Adrenal gland (tissue), 5 donors: ENCODE measurements around the gene ITPR1.

ENCODE experiments used
- CTCF ChIP-seq, 6 experiments: fragments of 450-650 bp in 4 of 6; fragments of 200-600 bp in 2 of 6; sonication (generic) in 1 of 6; IDR thresholded peaks; 1 replicate in 5 of 6; 2 replicates in 1 of 6; pipeline versions ENCODE4 v1.5.1 to v1.8.0; 2016 to 2021; ENCODE audit warnings: antibody characterized with exemption in 6 of 6, mild to moderate bottlenecking in 2 of 6, moderate library complexity in 1 of 6
- POLR2A ChIP-seq, 2 donors: fragments of 450-650 bp; IDR thresholded peaks; one replicate each; pipeline ENCODE4 v1.6.1; 2017; ENCODE audit warnings: antibody characterized with exemption in 2 of 2, mild to moderate bottlenecking in 2 of 2, moderate library complexity in 1 of 2
- donor health status: DM: no; HTN: no; CAD: no.

- TF ChIP-seq CTCF (IDR thresholded peaks at IDR 0.05) = no peak
- TF ChIP-seq POLR2A (IDR thresholded peaks at IDR 0.05) = no peak
These were observed 287.4 kb downstream of the ITPR1 start for GRCh38 chr3:4780545-4780957.
